Measurements from ENCODE around the gene PIR. TPM values are rescaled to one million over a fixed set of nuclear protein-coding genes. Genes with fewer than 3 reads are reported as not detected.

The PIR gene
- polyA plus RNA-seq, 1 donor from 2014 or later = 0.81 TPM

GRCh38 chrX:15358533-15358932, 134.6 kb downstream of the PIR start:
- Histone ChIP-seq H3K9me2 (ENCODE audit: insufficient read depth, low read length) (no peaks in the 10 kb centered on the region), H3K36me3 (ENCODE audit: insufficient read depth, low read length) (no peaks in the 10 kb centered on the region), H2AFZ (ENCODE audit: low read depth, low read length) (no peak overlapping the region), H3K27me3 (ENCODE audit: insufficient read depth, low read depth, low read length) (no peaks in the 10 kb centered on the region), H3K4me2 (ENCODE audit: low read length) (no peak overlapping the region), H3K4me3 (ENCODE audit: low read length) (no peak overlapping the region), H3K27ac (ENCODE audit: low read length) (no peak overlapping the region), H3F3A (ENCODE audit: insufficient read depth, low read length, poor library complexity, severe bottlenecking) (no peaks in the 10 kb centered on the region), H3K9me3 (ENCODE audit: low read length) (no peaks in the 10 kb centered on the region), H4K20me1 (ENCODE audit: insufficient read depth) (no peaks in the 10 kb centered on the region), H3K79me2 (replicated peaks; ENCODE audit: insufficient read depth, low read length) (no peaks in the 10 kb centered on the region), H3K9ac (ENCODE audit: low read length) (no peak overlapping the region)
- no peak for TF ChIP-seq EZH2 (IDR thresholded peaks at IDR 0.05; ENCODE audit: borderline replicate concordance, insufficient read depth, low read length, poor library complexity, severe bottlenecking)
- no peak for TF ChIP-seq TAF1 (IDR thresholded peaks at IDR 0.05; ENCODE audit: low read depth)
- TF ChIP-seq, protein P1, sequence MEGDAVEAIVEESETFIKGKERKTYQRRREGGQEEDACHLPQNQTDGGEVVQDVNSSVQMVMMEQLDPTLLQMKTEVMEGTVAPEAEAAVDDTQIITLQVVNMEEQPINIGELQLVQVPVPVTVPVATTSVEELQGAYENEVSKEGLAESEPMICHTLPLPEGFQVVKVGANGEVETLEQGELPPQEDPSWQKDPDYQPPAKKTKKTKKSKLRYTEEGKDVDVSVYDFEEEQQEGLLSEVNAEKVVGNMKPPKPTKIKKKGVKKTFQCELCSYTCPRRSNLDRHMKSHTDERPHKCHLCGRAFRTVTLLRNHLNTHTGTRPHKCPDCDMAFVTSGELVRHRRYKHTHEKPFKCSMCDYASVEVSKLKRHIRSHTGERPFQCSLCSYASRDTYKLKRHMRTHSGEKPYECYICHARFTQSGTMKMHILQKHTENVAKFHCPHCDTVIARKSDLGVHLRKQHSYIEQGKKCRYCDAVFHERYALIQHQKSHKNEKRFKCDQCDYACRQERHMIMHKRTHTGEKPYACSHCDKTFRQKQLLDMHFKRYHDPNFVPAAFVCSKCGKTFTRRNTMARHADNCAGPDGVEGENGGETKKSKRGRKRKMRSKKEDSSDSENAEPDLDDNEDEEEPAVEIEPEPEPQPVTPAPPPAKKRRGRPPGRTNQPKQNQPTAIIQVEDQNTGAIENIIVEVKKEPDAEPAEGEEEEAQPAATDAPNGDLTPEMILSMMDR (IDR thresholded peaks at IDR 0.05; ENCODE audit: poor library complexity, severe bottlenecking) = no peak
- no peak for TF ChIP-seq EP300 (conservative IDR thresholded peaks at IDR 0.05; ENCODE audit: poor library complexity, severe bottlenecking)
- TF ChIP-seq POLR2AphosphoS5 (IDR thresholded peaks at IDR 0.05) = no peak
- no peak for TF ChIP-seq RAD21 (conservative IDR thresholded peaks at IDR 0.05)
- no peak for TF ChIP-seq REST (IDR thresholded peaks at IDR 0.05; ENCODE audit: borderline replicate concordance)
- TF ChIP-seq MXI1 (conservative IDR thresholded peaks at IDR 0.05; ENCODE audit: poor library complexity, severe bottlenecking) = no peak
- TF ChIP-seq SMC3 (conservative IDR thresholded peaks at IDR 0.05; ENCODE audit: poor library complexity) = no peak

DNA sequence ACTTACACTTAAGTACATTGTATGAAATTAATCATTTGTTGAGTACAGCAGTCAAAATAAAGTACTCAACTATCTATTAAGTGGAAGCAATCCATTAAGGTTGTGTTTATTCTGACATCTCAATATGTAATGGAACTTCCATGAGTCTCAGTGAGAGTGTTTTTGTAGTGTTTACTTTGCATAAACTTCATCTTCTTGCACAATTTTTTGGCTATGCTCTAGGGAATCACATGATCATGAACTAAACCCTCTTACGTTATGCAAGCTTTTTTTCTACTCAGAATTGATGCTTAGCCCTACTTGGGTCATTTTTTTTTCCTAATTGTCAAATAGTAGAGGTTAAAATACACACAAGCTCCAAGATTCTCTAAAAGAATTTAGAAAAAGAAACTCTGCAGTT, 136.7 kb downstream of the PIR start:
- Histone ChIP-seq H3K36me3 (ENCODE audit: insufficient read depth, low read length) (no peaks in the 10 kb centered on the region), H2AFZ (ENCODE audit: low read depth, low read length) (no peak overlapping the region), H3K27ac (ENCODE audit: low read length) (no peak overlapping the region), H3K9me2 (ENCODE audit: insufficient read depth, low read length) (no peaks in the 10 kb centered on the region), H3K9ac (ENCODE audit: low read length) (no peak overlapping the region), H4K20me1 (ENCODE audit: insufficient read depth) (no peaks in the 10 kb centered on the region), H3K27me3 (ENCODE audit: insufficient read depth, low read depth, low read length) (no peaks in the 10 kb centered on the region), H3K9me3 (ENCODE audit: low read length) (no peaks in the 10 kb centered on the region), H3K4me3 (ENCODE audit: low read length) (no peak overlapping the region), H3K4me2 (ENCODE audit: low read length) (no peak overlapping the region), H3K79me2 (replicated peaks; ENCODE audit: insufficient read depth, low read length) (no peaks in the 10 kb centered on the region), H3F3A (ENCODE audit: insufficient read depth, low read length, poor library complexity, severe bottlenecking) (no peaks in the 10 kb centered on the region)
- no peak for TF ChIP-seq RAD21 (conservative IDR thresholded peaks at IDR 0.05)
- no peak for TF ChIP-seq EP300 (conservative IDR thresholded peaks at IDR 0.05; ENCODE audit: poor library complexity, severe bottlenecking)
- TF ChIP-seq EZH2 (IDR thresholded peaks at IDR 0.05; ENCODE audit: borderline replicate concordance, insufficient read depth, low read length, poor library complexity, severe bottlenecking) = no peak
- no peak for TF ChIP-seq MXI1 (conservative IDR thresholded peaks at IDR 0.05; ENCODE audit: poor library complexity, severe bottlenecking)
- TF ChIP-seq, protein P1 (IDR thresholded peaks at IDR 0.05; ENCODE audit: poor library complexity, severe bottlenecking) = no peak
- TF ChIP-seq REST (IDR thresholded peaks at IDR 0.05; ENCODE audit: borderline replicate concordance) = no peak
- TF ChIP-seq POLR2AphosphoS5 (IDR thresholded peaks at IDR 0.05) = no peak
- no peak for TF ChIP-seq TAF1 (IDR thresholded peaks at IDR 0.05; ENCODE audit: low read depth)
- TF ChIP-seq SMC3 (conservative IDR thresholded peaks at IDR 0.05; ENCODE audit: poor library complexity) = no peak

Measured in neural cell (in vitro differentiated cells).